GM12892 (cell line): ENCODE data around the gene NEDD1.

ENCODE experiments used
- POLR2A ChIP-seq: IDR thresholded peaks from 2 replicates; pipeline ENCODE4 v1.6.1; 2011; ENCODE audit warnings: low read depth, low read length, control low read depth
- POLR2AphosphoS5 ChIP-seq: IDR thresholded peaks from 2 replicates; pipeline ENCODE4 v1.6.1; 2011; ENCODE audit warnings: low read depth, low read length, control low read depth

- TF ChIP-seq POLR2AphosphoS5 (no peak), POLR2A (no peak)
These were observed 5.9 kb downstream of the NEDD1 start for GRCh38 chr12:96912943-96913342.
